Stimulated activated CD4-positive, alpha-beta T cell treated with anti-CD3 and anti-CD28 coated beads, Interleukin-2, amount 100 ng/mL, for 24 hours (primary cell): ENCODE measurements around the gene MTOR.
"Not testable (repeated sequence)": the region's sequence is repeated elsewhere in the genome, so short reads cannot be mapped to it uniquely, and the experiment has no call there.

Experiments used
- DNase-seq, 2 donors: peaks; one replicate each; pipeline ENCODE4 v3.0.0-alpha.2; 2020

MTOR gene

DNA sequence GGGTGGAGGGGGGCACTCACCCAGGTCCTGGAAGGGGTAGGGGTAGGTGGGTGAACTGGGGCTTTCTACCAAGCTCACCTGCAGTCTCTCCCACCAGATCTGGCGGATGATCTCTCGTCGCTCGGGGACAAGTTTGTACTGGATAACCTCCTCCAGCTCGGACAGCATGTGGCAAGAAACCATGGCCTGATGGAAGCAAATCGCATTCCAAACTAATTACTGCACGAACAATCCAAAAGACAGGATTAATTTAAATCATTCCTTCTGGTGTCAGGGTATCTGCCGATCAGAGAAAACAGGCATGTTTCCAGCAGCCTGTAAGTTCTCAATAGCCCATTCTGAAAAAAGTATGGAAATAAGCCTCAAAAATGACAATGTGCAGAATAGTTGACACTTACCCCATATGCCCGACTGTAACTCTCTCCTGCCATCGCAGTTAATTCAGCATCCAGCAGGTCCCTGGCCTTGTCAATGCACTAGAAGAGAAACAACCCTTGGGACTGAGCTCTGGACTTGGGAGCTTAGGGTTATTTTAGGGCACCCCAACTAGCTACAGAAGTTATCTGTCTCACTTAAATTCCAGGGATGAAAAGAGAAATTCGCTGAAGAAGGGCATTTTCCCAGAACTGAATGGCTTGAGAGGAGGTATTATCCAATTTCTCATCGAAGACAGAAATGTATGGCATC is 117.6 kb downstream of the MTOR start:
- DNase-seq: no peak

DNA sequence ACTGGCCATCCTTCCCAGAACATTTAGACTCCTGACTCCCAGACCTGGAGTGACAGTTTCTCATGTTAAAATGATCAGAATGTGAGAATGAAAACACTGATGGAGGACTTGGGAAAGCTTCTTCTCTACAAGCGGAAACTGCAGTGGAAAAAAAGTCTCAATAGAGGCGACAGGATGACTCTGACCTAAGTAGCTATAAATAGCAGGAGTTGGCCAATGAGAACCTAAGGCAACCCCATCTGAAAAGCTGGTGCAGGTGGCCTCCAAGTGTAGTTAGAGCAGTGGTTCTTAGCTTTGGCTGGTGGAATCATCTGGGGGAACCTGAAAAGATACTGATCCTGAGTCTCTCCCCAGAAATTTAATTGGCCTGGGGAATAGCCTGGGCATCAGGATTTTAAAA is 118.4 kb downstream of the MTOR start:
- DNase-seq: no peak

DNA sequence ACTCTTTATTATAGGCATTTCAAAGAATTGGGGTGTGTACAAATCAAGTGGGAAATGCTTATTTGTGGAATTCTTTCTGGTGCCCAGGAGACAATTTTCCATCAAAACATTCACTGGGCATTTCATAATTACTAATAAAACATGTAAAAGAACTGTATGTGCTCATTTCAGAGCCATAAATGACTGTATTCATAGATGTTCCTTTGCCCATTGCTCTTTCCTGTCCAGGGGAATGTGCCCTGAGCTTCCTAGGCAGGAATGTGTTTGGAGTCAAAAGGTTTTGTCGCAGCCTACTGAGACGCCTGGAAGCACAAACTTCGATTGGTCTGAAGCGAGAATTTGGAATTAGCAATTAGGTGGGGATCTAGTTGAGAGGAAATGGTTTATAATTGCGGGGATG is 119.0 kb downstream of the MTOR start:
- DNase-seq: no peak

DNA sequence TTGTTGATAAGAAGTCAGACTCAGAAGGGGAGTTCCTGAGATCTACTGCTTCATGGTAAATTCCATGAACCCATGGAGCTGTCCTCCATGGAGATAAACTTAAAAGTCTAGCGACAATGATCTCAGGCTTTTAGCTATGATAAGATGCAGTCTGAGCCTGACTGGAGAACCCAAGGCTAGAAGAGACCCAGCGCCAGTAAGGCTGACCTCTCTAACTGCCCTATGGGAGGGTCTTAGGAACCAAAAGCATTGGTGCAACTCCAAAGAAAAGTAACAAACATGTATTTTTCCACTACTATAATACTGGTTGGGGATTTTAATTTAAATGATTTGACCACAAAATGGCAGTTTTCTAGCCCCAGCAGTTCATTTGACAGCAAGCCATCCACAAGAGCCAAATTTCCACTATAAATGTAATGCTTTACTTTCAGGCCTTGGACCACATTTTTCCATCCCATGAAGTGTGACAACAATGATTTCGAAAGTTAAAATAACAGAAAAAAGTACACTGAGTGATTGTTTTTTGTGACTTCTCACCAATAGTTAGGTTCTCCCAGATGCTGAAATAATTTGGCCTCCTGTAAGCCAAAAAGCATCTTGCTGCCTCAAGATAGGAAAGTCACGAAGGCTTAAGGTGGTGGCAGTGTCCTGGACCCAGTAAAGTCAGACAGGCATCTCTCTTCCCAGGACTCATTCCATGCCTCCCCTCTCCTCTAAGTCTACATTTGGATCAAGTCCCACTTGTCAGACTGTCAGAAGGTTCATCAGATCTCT is 119.5 kb downstream of the MTOR start:
- DNase-seq: no peak

DNA sequence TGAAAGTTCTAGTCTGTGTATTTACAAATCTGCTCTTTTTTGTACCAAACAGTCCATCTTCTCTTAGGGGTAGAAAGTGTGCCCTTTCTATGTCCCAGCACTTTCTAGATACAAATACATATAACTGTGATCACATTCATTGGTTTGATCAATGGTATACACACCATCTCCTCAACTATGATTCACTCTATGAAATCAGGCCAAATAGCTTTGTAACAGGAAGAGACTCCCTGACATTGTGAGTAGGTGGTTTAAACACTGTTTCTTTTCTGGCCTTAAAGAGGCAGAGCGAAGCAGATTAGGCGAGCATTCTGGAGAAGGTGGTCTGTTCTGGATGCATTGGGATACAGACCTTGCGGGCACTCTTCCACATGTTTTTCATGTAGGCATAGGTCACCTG is 123.4 kb downstream of the MTOR start:
- no peak for DNase-seq

DNA sequence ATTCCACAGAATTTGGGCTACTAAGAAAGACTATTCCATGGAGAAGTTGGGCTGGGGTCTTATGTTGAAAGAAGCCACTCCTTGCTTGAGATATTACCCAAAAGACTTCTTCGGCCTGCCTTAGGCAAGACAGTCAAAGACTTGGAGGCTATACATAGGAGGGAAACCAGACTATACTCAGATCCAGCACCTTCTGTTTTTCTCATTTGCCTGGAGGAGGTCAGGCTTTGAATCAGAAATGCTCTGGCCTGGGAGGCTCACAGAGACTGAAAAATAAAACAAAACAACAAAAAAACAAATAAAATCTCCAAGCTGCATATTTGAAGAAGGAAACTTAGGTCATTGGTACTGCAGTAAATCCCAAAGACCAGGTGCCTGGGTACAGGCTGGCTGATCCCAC is 124.3 kb downstream of the MTOR start:
- DNase-seq: no peak

DNA sequence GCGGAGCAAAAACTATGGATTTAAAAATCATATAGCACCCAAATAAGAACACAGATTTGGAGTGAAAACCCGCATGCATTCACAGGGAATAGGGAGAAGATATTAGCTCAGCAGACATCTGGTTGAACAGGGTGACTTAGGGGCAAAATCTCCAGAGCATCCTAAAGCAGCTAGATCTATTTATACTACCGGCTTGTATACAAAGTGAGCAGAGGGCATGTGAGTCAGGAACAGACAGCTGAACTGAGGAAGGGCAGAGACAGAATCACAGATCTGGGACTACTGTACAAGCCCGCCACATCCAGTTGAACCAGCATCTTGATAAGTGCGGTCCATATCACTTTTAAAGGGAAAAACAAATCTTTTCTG is 127.5 kb downstream of the MTOR start:
- no peak for DNase-seq

DNA sequence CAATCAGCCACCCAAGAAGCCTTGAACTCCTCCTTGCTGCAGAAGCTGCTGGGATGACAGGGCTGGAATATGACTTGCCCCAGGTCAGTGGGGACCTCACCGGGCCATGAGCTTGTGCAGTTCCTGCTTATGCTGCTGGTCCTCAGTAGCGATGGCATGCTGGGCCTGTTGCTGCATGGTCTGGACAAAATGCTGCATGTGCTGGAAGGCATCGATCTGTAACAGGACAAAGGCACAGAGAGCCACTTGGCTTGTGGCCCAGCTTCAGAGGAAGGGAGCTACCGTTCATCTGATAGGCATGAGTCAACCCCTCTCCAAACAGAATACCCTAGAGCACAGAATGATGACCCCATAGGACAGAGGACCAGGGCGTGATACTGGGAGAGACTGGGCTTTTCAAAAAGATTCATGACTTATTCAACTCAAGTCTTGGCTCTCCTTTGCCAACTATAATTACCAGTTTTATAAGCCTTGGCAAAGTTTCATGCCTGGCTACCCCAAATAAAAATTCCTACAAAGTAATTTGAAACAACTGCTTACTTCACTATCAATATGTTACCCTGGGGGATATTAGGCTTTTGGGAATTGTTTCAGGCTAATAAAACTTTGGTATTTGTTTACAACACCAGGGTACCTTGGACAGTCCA is 128.0 kb downstream of the MTOR start:
- no peak for DNase-seq

DNA sequence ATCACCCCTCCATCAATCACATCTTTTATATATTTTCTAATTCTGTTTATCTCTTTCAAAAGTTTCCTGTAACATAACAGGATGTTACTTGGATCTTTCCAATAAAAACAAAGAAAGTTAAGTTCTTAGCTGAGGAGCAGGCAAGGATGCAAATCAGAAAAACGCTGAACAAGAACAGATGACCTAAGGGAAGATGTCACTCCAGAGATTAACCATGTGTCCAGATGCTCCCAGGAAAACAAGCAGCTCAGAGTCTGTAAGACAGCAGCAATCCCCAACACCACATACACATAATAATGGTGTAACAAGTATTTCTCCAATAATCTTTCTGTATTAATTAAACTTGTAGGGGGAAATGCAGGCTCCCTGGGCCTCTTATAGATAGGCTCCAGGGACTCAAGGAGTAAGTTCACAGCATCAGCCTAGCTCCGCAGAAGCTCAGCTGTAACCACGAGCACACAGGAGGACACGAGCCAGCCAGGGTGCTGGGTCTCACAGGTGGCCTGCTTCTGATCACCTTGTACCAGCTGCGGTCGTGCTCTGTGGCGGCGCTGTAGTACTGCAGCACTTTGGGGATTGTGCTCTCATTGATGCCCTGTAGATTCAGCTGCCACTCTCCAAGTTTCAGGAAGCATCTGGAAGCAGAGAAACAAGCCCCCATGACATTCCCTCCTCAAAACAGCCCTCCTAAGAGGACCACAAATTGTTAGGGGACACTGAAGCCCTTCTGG is 129.6 kb downstream of the MTOR start:
- DNase-seq: no peak

DNA sequence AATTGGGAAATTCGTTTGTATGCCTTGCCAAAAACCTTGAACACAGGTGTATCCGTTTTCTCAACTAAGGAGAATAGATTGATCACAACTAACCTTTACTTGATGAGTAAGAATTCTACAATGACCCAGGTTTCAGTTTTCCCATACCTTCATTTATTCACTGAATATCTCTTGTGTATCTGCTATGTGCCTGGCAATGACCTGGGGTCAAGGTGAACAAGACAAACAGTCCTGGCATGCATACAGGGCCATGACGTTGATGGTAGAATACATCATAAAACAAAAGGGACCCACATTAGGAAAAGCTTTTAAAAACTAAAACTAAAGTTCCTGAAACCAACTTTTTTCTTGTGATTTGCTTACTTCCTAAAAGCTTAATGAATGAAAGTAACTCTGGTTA is 130.5 kb downstream of the MTOR start:
- DNase-seq: no peak

DNA sequence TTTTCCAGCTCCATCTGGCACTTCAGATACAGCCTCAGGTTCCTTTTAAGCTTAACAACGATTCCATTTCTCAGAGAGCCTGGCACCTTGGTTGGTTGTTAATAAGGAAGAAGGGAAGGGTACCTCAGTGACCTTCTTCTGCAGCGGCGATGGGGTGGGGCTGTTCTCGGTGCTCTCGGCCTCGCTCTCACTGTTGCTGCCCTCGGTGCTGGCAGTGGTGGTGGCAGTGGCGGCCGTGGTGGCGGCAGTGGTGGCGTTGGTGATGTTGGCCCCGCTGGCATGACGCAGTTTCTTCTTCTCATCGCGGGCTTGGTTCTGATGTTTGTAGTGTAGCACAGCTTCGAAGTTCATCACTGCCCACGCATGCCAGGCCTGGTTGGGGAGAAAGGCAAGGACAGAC is 131.9 kb downstream of the MTOR start:
- no peak for DNase-seq

DNA sequence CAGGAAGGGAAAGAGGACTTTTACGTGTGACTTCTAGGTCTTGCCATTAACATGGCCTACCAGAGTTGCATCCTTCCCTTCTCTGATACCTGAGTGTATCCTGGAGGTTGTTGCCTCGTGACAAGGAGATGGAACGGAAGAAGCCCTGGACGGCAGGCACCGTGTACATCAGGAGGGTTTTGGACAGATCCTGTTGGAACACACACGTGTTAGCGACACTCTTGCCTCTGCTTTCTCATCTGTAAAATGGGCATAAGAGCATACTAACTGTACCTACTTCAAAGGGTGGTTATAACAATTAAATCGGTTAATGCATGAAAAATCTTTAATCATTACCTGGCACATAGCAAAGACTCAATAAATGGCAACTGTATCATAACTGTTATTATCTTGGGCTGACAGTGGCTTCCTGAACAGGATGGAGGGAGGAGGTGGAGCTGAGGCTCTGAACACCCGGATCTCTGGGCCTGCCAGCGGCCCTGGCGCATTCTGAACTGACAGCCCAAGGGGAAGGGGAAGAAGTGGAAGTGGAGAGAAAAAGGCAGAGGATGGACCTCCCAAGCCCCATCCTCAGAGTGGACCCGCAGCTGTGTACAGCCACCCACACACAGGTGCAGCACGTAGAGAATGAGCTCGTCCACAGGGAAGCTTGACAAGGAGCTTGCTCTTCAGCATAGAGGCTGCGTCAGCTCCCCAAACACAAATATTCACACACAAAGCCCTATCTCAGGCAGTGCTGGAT is 132.5 kb downstream of the MTOR start:
- no peak for DNase-seq

DNA sequence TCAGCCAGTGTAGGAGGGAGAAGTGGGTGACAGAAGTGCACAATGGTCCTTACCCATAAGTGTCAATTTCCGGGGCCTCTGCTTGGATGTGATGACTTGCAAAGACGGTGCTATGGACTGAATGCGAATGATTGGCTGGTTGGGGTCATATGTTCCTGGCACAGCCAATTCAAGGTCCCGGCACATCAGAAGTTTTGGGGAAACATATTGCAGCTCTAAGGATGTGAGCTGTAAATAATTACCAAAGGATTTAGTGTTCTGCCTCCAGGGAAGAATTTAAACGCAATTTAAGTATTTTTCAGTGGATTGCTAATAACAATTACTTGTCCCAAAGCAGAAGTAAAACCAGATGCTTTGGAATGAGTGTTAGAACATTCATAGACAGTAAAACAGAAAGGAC is 135.8 kb downstream of the MTOR start:
- no peak for DNase-seq

DNA sequence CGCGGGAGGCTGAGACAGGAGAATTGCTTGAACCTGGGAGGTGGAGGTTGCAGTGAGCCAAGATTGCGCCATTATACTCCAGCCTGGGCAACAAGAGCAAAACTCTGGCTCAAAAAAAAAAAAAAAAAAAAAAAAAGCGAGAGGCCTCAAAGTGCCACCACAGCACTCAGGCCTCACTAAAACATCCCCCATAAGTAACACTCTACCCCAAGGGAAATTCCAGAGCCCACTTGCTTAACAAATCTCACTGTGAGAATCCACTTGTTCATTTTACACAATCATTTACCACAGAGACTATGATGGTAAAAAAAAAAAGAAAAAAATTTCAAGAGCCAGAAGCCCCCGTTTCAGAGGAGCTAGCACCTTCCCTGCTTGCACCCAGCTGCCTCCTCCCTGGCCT is 136.4 kb downstream of the MTOR start:
- DNase-seq: no peak

DNA sequence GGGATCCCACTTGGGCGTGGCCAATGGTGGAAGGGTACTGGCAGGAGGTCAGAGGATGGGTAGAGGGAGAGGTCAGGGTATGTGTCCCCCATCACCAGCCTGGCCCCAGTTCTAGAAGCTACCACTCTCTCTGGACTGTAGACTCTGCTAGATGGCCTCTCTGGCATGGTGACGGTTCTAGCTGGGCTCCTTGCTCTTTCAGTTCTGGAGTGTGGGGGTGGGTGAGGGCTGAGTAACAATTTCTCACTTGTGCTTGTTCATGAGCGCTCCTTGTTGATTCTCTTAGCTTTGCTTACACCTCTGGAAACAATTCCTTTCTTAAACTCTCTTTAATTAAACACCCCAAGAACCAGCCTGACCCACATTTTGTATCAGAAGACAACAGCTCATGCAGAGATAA is 137.4 kb downstream of the MTOR start:
- DNase-seq: no peak

DNA sequence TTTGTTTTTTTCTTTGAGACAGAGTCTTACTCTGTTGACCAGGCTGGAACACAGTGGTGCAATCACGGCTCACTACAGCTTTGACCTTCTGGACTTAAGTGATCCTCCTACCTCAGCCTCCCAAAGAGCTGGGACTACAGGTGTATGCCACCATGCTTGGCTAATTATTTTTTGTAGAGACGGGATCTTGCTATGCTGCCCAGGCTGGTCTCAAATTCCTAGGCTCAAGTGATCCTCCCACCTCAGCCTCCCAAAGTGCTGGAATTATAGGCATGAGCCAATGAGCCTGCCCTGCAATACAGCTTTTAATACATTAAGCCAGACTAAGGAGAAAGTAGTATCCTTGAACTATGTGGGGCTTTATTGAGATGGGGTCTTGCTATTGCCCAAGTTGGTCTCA is 146.0 kb downstream of the MTOR start:
- DNase-seq: no peak

DNA sequence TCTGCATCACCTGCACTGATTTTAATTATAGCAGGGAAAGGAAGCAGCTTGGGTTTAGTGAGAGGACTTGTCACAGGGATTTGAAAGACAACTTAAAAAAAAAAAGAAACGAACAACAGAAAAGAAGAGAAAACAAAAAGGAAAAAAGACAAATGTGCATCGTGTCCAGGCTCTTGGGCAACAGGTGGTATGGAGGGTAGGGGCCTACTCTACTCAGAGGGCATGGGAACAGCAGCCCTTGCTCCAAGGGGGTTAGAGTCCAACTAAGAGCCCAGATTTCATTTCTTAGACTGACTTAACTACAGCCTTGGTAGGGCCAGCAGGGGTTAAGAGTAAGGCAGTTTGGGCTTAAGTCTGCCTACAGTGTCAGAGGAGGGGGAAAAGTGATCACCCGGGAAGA is 147.4 kb downstream of the MTOR start:
- no peak for DNase-seq

DNA sequence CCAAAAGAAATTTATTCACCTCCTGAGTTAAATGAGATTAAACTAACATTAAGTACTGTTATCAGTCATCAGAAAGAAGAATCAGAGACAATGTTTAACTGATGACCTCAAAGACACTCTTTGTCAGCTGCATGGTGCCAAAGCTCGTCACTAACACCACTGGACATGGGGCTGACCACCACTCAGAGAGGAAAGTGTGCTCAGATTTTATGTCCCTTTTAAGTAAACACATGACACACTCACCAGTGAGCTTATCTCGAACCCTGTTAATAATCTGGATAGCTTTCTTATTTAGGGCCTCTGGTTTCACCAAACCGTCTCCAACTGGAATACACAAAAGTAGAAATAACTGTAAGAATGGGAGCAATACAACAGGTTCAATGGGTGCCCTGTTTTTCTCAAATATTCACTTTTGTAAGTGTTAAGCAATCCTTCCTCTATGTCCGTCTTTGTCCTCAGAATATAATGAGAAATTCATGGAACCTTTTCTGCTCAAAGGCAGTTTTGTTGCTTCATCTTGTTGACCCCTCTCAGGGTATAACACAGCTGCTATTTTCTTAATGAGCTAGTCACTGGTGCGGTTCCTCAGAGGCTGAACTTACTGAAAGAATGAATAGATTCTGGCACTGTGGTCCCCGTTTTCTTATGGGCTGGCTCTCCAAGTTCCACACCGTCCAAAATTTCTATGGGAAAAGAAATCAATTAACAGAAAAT is 153.1 kb downstream of the MTOR start:
- no peak for DNase-seq

DNA sequence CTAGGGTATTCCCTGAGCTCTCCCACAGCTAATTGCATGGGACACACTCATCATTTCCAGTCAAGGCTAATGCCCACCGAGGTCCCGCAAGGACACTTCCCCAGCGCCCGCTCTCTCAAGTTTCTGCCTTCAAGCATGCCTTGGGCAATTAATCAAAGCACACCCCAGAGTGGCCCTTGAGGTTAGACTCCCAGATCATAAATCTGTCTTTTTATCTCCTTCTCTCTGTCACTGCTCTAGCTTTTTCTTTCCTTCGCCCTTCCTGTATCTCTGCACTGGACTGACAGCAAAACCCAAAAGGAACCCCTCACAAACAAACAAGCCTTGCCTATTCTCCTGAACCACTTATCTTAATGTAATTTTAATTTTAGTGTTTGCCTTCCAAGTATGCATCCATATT is 154.8 kb downstream of the MTOR start:
- DNase-seq: no peak

DNA sequence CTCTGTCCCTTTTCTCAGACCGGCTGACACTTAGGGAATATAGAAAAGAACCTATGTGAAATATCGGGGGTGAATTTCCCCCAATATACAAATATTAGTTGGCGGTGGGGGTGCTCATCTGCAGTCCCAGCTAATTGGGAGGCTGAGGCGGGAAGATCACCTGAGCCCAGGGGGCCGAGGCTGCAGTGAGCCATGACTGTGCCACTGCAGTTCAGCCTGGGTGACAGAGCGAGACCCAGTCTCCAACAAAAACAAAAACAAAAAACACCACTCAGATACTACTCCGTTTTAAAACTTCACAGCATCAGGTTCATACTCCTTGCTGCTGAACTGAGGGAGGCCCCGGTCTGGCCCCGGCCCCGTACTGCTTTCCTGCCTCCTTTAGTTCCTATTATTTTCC is 156.8 kb downstream of the MTOR start:
- no peak for DNase-seq

DNA sequence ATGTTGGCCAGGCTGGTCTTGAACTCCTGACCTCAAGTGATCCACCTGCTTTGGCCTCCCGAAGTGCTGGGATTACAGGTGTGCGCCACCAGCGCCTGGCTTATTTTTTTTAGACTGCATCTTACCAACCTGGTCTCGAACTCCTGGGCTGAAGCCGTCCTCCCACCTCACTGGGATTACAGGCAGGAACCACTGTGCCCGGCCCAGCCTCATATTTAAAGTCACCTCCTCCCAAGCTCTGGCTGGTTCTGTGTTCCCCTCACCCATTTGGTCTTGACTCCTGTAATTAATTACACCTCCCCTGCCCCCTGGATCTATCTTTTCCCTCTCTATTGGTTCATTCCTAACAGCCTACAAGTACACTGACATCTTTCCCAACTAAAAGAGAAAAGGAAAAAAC is 161.0 kb downstream of the MTOR start:
- DNase-seq: no peak

DNA sequence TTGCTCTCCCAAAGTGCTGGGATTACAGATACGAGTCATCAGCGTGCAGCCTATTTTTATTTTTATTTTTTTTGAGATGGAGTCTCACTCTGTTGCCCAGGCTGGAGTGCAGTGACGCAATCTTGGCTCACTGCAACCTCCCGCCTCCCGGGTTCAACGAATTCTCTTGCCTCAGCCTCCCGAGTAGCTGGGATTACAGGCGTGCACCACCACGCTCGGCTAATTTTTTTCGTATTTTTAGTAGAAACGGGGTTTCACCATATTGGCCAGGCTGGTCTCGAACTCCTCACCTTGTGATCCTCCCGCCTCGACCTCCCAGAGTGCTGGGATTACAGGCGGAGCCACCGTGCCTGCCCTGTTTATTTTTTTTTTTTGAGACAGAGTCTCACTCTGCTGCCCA is 161.5 kb downstream of the MTOR start:
- DNase-seq: not testable (repeated sequence)
